H9 (cell line): Measurements from ENCODE around the gene FAM9C. TPM values are rescaled to one million over a fixed set of nuclear protein-coding genes. Genes with fewer than 3 reads are reported as not detected.

ENCODE experiments used
- DNase-seq: peaks from one replicate; pipeline ENCODE4 v3.0.0-alpha.2; 2017
- H2AFZ ChIP-seq: one replicate; pipeline ENCODE4 v1.6.1; 2013; ENCODE audit warnings: mild to moderate bottlenecking, low read length, control low read depth, moderate library complexity
- H2AK5ac ChIP-seq: 2 replicates; pipeline ENCODE4 v1.6.1; 2013; ENCODE audit warnings: low read length, control low read depth, mixed read lengths; ENCODE audit not compliant: insufficient read length
- H2BK120ac ChIP-seq: one replicate; pipeline ENCODE4 v1.6.1; 2013; ENCODE audit warnings: low read depth, mild to moderate bottlenecking, low read length, control low read depth, inconsistent platforms; ENCODE audit not compliant: poor library complexity, severe bottlenecking
- H2BK12ac ChIP-seq: 2 replicates; pipeline ENCODE4 v1.6.1; 2013; ENCODE audit warnings: low read length, control low read depth, mixed read lengths, low read depth; ENCODE audit not compliant: insufficient read length
- H2BK15ac ChIP-seq: 2 replicates; pipeline ENCODE4 v1.6.1; 2013; ENCODE audit warnings: low read depth, low read length, control low read depth
- H2BK20ac ChIP-seq: one replicate; pipeline ENCODE4 v1.6.1; 2013; ENCODE audit warnings: low read depth, mild to moderate bottlenecking, low read length, control low read depth, inconsistent platforms; ENCODE audit not compliant: poor library complexity, severe bottlenecking
- H2BK5ac ChIP-seq: 2 replicates; pipeline ENCODE4 v1.6.1; 2013; ENCODE audit warnings: low read length, control low read depth, mixed read lengths; ENCODE audit not compliant: insufficient read length
- H3K14ac ChIP-seq: 2 replicates; pipeline ENCODE4 v1.6.1; 2013; ENCODE audit warnings: low read length, control low read depth; ENCODE audit not compliant: insufficient read depth
- H3K18ac ChIP-seq: 2 replicates; pipeline ENCODE4 v1.6.1; 2013; ENCODE audit warnings: low read depth, mild to moderate bottlenecking, mixed read lengths, low read length, control low read depth; ENCODE audit not compliant: insufficient read length
- H3K23ac ChIP-seq: 2 replicates; pipeline ENCODE4 v1.6.1; 2013; ENCODE audit warnings: low read length, control low read depth, mixed read lengths, low read depth; ENCODE audit not compliant: insufficient read length
- H3K23me2 ChIP-seq: 2 replicates; pipeline ENCODE4 v1.6.1; 2013; ENCODE audit warnings: low read depth, mild to moderate bottlenecking, mixed read lengths, low read length, control low read depth; ENCODE audit not compliant: insufficient read length, poor library complexity, severe bottlenecking
- H3K27ac ChIP-seq: 2 replicates; pipeline ENCODE4 v1.5.1; 2013; ENCODE audit warnings: low read length, control low read depth, mixed read lengths, low read depth; ENCODE audit not compliant: insufficient read length
- H3K27me3 ChIP-seq: 2 replicates; pipeline ENCODE4 v1.6.1; 2013; ENCODE audit warnings: low read length, control low read depth, inconsistent platforms; ENCODE audit not compliant: insufficient read depth
- H3K4ac ChIP-seq: 2 replicates; pipeline ENCODE4 v1.6.1; 2013; ENCODE audit warnings: low read depth, mild to moderate bottlenecking, control low read depth, inconsistent platforms, low read length, moderate library complexity
- H3K4me1 ChIP-seq: 2 replicates; pipeline ENCODE4 v1.6.1; 2013; ENCODE audit warnings: low read length, control low read depth, inconsistent platforms; ENCODE audit not compliant: insufficient read depth
- H3K4me2 ChIP-seq: 2 replicates; pipeline ENCODE4 v1.6.1; 2013; ENCODE audit warnings: low read length, control low read depth, mixed read lengths; ENCODE audit not compliant: insufficient read length, insufficient read depth
- H3K56ac ChIP-seq: 2 replicates; pipeline ENCODE4 v1.6.1; 2013; ENCODE audit warnings: low read depth, mild to moderate bottlenecking, mixed read lengths, low read length, control low read depth; ENCODE audit not compliant: insufficient read length
- H3K79me1 ChIP-seq: 2 replicates; pipeline ENCODE4 v1.6.1; 2013; ENCODE audit warnings: low read depth, mild to moderate bottlenecking, moderate library complexity, low read length, control low read depth, inconsistent platforms; ENCODE audit not compliant: insufficient read depth, poor library complexity, severe bottlenecking
- H3K79me2 ChIP-seq: 2 replicates; pipeline ENCODE4 v1.6.1; 2013; ENCODE audit warnings: low read length, control low read depth, inconsistent platforms; ENCODE audit not compliant: insufficient read depth
- H3K9ac ChIP-seq: 2 replicates; pipeline ENCODE4 v1.6.1; 2013; ENCODE audit warnings: low read length, control low read depth, mixed read lengths; ENCODE audit not compliant: insufficient read length; ENCODE audit errors: extremely low read depth
- H3K9me3 ChIP-seq: one replicate; pipeline ENCODE4 v1.6.1; 2013; ENCODE audit warnings: low read depth, low read length, inconsistent platforms; ENCODE audit not compliant: control insufficient read depth
- H3T11ph ChIP-seq: one replicate; pipeline ENCODE4 v1.6.1; 2013; ENCODE audit warnings: mild to moderate bottlenecking, low read length, control low read depth, inconsistent platforms
- H4K20me1 ChIP-seq: one replicate; pipeline ENCODE4 v1.6.1; 2013; ENCODE audit not compliant: control insufficient read depth, insufficient read length, insufficient read depth
- H4K5ac ChIP-seq: 2 replicates; pipeline ENCODE4 v1.6.1; 2013; ENCODE audit warnings: low read depth, mild to moderate bottlenecking, mixed read lengths, low read length, control low read depth; ENCODE audit not compliant: insufficient read length
- H4K8ac ChIP-seq: replicated peaks from 2 replicates; pipeline ENCODE4 v1.6.1; 2013; ENCODE audit warnings: low read length, control low read depth, mixed read lengths, low read depth; ENCODE audit not compliant: insufficient read length
- H4K91ac ChIP-seq: 2 replicates; pipeline ENCODE4 v1.6.1; 2013; ENCODE audit warnings: low read depth, mild to moderate bottlenecking, moderate library complexity, mixed read lengths, low read length, control low read depth; ENCODE audit not compliant: insufficient read length
- H3K27ac Mint-ChIP-seq, 3 experiments: 2 replicates in 2 of 3; 3 replicates in 1 of 3; pipeline ENCODE4 v1.8.0; 2020 to 2021; ENCODE audit warnings: mixed read lengths in 3 of 3, mild to moderate bottlenecking in 1 of 3, moderate library complexity in 1 of 3
- H3K27me3 Mint-ChIP-seq: 2 replicates; pipeline ENCODE4 v1.8.0; 2021; ENCODE audit warnings: low read depth, mild to moderate bottlenecking, moderate library complexity, mixed read lengths
- H3K36me3 Mint-ChIP-seq, 3 experiments: 2 replicates in 2 of 3; 3 replicates in 1 of 3; pipeline ENCODE4 v1.8.0; 2020 to 2021; ENCODE audit warnings: low read depth in 3 of 3, mixed read lengths in 3 of 3; ENCODE audit not compliant: insufficient read depth in 1 of 3
- H3K4me1 Mint-ChIP-seq, 2 experiments: 2 replicates each; pipeline ENCODE4 v1.8.0; 2020; ENCODE audit warnings: mixed read lengths in 2 of 2
- H3K4me3 Mint-ChIP-seq, 2 experiments: 2 replicates in 1 of 2; 3 replicates in 1 of 2; pipeline ENCODE4 v1.8.0; 2020 to 2021; ENCODE audit warnings: mild to moderate bottlenecking in 2 of 2, mixed read lengths in 2 of 2, moderate library complexity in 1 of 2
- H3K9me3 Mint-ChIP-seq, 2 experiments: 2 replicates in 1 of 2; 3 replicates in 1 of 2; pipeline ENCODE4 v1.8.0; 2020; ENCODE audit warnings: mild to moderate bottlenecking in 2 of 2, mixed read lengths in 2 of 2, moderate library complexity in 1 of 2
- CTCF ChIP-seq: fragments of 200-600 bp; sonication (generic); conservative IDR thresholded peaks from 3 replicates; pipeline ENCODE4 v1.8.0; 2021; ENCODE audit warnings: antibody characterized with exemption, mild to moderate bottlenecking
- WGBS: extraction: QIAGEN DNeasy Blood & Tissue Kit; methylation state at CpG from one replicate; pipeline ENCODE4 v1.1.7; 2013; ENCODE audit warnings: missing lambda C conversion rate, low lambda C conversion rate, mixed read lengths; ENCODE audit not compliant: insufficient read length; ENCODE audit errors: extremely low coverage; 5-methylcytosine and 5-hydroxymethylcytosine counted together
- total RNA-seq: library from RNA; stranded (reverse); gene quantifications from 2 replicates; pipeline ENCODE4 v1.2.1, GENCODE V29; 2021

FAM9C gene
- total RNA-seq, 1 experiment from 2014 or later = not detected

- H3K23me2 ChIP-seq = no peaks in the 10 kb centered on the region
- no peak overlapping the region for H3K14ac ChIP-seq
- H3K27ac ChIP-seq = no peak overlapping the region
- H3K4me1 ChIP-seq = 0 out of 2 replicates have a peak, but pooled peaks cover 2% of the 10 kb centered on the region
- H2BK15ac ChIP-seq = no peak overlapping the region
- no peak overlapping the region for H3T11ph ChIP-seq
- no peaks in the 10 kb centered on the region for H4K20me1 ChIP-seq
- H3K18ac ChIP-seq = no peak overlapping the region
- no peak overlapping the region for H3K23ac ChIP-seq
- H2BK5ac ChIP-seq = no peak overlapping the region
- H2AFZ ChIP-seq = no peak overlapping the region
- no peak for TF ChIP-seq CTCF
- H3K56ac ChIP-seq = no peak overlapping the region
- H4K5ac ChIP-seq = no peak overlapping the region
- H3K4me2 ChIP-seq = no peak overlapping the region
- no peaks in the 10 kb centered on the region for H3K79me2 ChIP-seq
- Mint-ChIP-seq H3K9me3 (peaks cover 48 to 61% of the 10 kb centered on the region in 2 experiments), H3K4me3 (no peak overlapping the region), H3K36me3 (peaks cover 0 to 2% (median 0%) of the 10 kb centered on the region in 3 experiments; a peak in 1 of 7 replicates), H3K27ac (no peak overlapping the region), H3K27me3 (no peaks in the 10 kb centered on the region), H3K4me1 (peaks cover 11 to 14% of the 10 kb centered on the region in 2 experiments)
- H3K9ac ChIP-seq = no peak overlapping the region
- no peak overlapping the region for H2AK5ac ChIP-seq
- H2BK120ac ChIP-seq = no peak overlapping the region
- H3K9me3 ChIP-seq = no peaks in the 10 kb centered on the region
- DNase-seq = no peak
- no CpG with 5 or more reads among the region's 4 CpGs for WGBS
- no peaks in the 10 kb centered on the region for H3K27me3 ChIP-seq
- H3K79me1 ChIP-seq = no peaks in the 10 kb centered on the region
- H4K8ac ChIP-seq = no peak overlapping the region
- H4K91ac ChIP-seq = no peak overlapping the region
- no peak overlapping the region for H2BK20ac ChIP-seq
- no peak overlapping the region for H3K4ac ChIP-seq
- H2BK12ac ChIP-seq = no peak overlapping the region
Measured at GRCh38 chrX:12994321-12994720, 50.1 kb downstream of the FAM9C start.
